GM06990 (cell line): ENCODE measurements around the gene CDH2.
"Not testable (repeated sequence)": the region's sequence is repeated elsewhere in the genome, so short reads cannot be mapped to it uniquely, and the experiment has no call there.

Experiments used
- DNase-seq: peaks from one replicate; pipeline ENCODE4 v3.0.0-alpha.2; 2011; ENCODE audit not compliant: insufficient read length; ENCODE audit errors: extremely low read depth
- H3K27me3 ChIP-seq: replicated peaks from 2 replicates; pipeline ENCODE4 v1.6.0; 2011; ENCODE audit warnings: low read length; ENCODE audit not compliant: control insufficient read depth, insufficient read depth
- H3K36me3 ChIP-seq: 2 replicates; pipeline ENCODE4 v1.5.1; 2011; ENCODE audit warnings: low read length; ENCODE audit not compliant: control insufficient read depth, insufficient read depth
- H3K4me3 ChIP-seq: replicated peaks from 2 replicates; pipeline ENCODE4 v1.5.1; 2011; ENCODE audit warnings: low read depth, mild to moderate bottlenecking, control low read depth, low read length
- CTCF ChIP-seq: IDR thresholded peaks from 2 replicates; pipeline ENCODE4 v1.5.1; 2011; ENCODE audit warnings: low read length, control low read depth, mild to moderate bottlenecking, inconsistent platforms; ENCODE audit not compliant: insufficient read depth, poor library complexity, severe bottlenecking

Gene CDH2

GRCh38 chr18:27922780-27923179, 254.2 kb downstream of the CDH2 start:
- no peak for TF ChIP-seq CTCF
- DNase-seq, result no peak
- no peak overlapping the region for H3K4me3 ChIP-seq
- no peaks in the 10 kb centered on the region for H3K27me3 ChIP-seq
- H3K36me3 ChIP-seq, result no peaks in the 10 kb centered on the region

- DNase-seq, result no peak
- no peaks in the 10 kb centered on the region for H3K36me3 ChIP-seq
- H3K4me3 ChIP-seq, result no peak overlapping the region
- no peak for TF ChIP-seq CTCF
- H3K27me3 ChIP-seq, result no peaks in the 10 kb centered on the region
Observed at GRCh38 chr18:27921904-27922751, 254.8 kb downstream of the CDH2 start.

DNA sequence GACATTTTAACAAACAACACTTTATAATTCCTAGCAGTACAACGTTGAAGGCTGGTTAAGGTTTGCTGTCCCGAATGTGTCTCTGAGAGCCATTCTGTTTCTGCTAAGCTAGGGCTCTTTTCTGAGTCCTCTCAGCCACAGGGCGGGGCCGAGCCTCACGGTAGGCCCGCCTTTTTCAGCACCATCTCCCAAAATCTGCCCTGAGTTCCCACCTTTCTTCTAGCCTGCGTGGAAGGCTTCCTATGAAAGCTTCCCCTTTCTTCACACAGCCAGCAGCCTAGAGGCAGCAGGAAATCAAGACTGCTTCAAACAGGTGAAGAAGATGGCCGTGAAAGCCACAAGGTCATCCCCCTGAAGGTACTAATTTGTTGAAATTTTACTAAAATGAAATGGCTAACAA, 255.5 kb downstream of the CDH2 start:
- no peak for DNase-seq
- Histone ChIP-seq H3K4me3 (no peak overlapping the region), H3K36me3 (no peaks in the 10 kb centered on the region), H3K27me3 (no peaks in the 10 kb centered on the region)
- TF ChIP-seq CTCF, result no peak

- no peak for DNase-seq
- Histone ChIP-seq H3K36me3 (no peaks in the 10 kb centered on the region), H3K27me3 (no peaks in the 10 kb centered on the region), H3K4me3 (no peak overlapping the region)
- no peak for TF ChIP-seq CTCF
Observed at GRCh38 chr18:27920836-27921235, 256.1 kb downstream of the CDH2 start.

DNA sequence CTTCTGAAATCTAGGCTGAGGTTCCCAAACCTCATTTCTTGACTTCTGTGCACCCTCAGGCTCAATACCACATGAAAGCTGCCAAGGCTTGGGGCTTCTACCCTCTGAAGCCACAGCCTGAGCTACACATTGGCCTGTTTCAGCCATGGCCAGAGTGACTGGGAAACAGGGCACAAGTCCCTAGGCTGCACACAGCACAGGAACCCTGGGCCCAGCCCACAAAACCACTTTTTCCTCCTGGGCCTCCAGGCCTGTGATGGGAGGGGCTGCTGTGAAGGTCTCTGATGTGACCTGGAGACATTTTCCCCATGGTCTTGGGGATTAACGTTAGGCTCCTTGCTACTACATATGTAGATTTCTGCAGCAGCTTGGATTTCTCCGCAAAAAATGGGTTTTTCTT, 270.7 kb downstream of the CDH2 start:
- not testable (repeated sequence) for H3K36me3 ChIP-seq, H3K27me3 ChIP-seq, H3K4me3 ChIP-seq, DNase-seq

DNA sequence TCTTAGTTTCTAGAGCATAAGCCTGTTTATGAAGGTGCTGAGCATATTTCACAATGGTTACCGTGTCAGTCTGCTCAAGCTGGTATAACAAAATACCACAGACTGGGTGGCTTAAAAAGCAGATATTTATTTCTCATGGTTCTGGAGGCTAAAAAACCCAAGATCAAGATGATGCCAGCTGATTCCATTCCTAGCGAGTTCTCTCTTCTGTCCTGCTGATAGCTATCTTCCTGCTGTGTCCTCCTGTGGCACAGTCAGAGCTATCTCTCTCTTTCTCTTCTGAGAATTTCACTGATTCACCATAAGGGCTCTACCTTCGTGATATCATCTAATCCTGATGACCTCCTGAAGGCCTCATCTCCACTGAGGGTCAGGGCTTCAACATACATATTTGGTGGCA, 273.0 kb downstream of the CDH2 start:
- Histone ChIP-seq H3K4me3 (no peak overlapping the region), H3K36me3 (no peaks in the 10 kb centered on the region), H3K27me3 (no peaks in the 10 kb centered on the region)
- no peak for DNase-seq
- TF ChIP-seq CTCF, result no peak
